ENCODE data around the gene AMPD2. TPM values are rescaled to one million over a fixed set of nuclear protein-coding genes. Genes with fewer than 3 reads are reported as not detected.

The AMPD2 gene
- total and polyA plus RNA-seq, 4 donors, result 19.2 to 87.4 (median 22.7) TPM

DNA sequence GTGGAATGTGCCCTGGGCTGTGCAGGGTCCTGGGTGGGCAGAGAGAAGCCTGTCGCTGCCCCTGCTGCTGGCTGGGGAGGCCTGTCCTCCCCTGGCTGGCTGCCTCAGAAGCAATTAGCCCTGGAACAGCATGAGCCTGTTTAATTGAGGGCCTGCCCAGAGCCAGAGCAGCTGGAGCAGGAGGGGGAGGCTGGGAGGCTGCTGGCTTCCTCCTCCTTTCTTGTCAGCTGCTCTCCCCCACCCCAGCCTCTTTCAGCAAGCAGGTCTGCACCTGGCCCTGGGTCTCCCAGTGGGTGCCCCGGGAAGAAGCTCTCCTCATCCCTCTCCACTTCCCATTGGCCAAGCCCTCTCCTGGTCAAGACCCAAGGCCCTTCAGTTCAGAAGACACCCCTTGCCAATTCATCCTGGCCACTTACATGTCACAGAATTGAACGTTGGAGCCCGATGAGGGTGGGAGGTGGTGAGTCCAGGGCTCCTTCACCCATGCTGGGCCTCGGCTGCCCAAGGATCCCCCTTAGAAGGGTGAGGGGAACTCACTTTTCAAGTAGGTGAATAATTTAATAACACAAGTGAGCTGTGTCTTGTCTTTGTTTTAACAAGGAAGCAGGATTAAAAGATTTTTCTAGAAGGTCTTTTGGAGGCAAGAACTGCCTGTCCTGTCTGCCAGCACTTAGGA is 13.2 kb downstream of the AMPD2 start (continued):
- TF ChIP-seq YY1 (IDR thresholded peaks at IDR 0.05), result no peak
- TF ChIP-seq EGR1 (IDR thresholded peaks at IDR 0.05; ENCODE audit: low read depth in 2 of 2), result no peak
- no peak for TF ChIP-seq RAD21 (IDR thresholded peaks at IDR 0.05)
- TF ChIP-seq, protein P1, sequence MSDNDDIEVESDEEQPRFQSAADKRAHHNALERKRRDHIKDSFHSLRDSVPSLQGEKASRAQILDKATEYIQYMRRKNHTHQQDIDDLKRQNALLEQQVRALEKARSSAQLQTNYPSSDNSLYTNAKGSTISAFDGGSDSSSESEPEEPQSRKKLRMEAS (IDR thresholded peaks at IDR 0.05), result no peak

DNA sequence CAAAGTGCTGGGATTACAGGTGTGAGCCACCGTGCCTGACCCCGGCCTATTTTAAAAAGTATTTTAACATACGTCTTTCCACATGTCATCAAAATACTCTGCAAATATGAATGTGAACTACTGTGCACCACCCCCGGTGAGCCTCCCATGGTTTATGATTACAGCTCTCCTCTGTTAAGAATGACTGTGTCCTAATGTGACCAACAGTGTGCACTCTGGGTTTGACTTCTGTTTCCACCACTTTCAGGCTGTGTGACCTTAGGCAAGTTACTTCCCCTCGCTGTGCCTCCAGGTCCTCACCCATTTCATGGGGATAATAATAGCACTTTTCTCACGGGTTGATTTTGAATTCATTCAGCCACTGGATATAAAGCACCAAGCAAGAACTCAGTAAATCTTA is 14.7 kb downstream of the AMPD2 start:
- no peak for DNase-seq (ENCODE audit: low spot score)
- TF ChIP-seq NR2F2 (IDR thresholded peaks at IDR 0.05), result no peak
- no peak for TF ChIP-seq EGR1 (IDR thresholded peaks at IDR 0.05; ENCODE audit: low read depth in 2 of 2)
- TF ChIP-seq SP1 (IDR thresholded peaks at IDR 0.05), result no peak
- TF ChIP-seq RAD21 (IDR thresholded peaks at IDR 0.05), result no peak
- TF ChIP-seq HNF4G (IDR thresholded peaks at IDR 0.05), result no peak
- TF ChIP-seq GABPA (IDR thresholded peaks at IDR 0.05 in 1 of 2, conservative IDR thresholded peaks at IDR 0.05 in 1 of 2), result no peak
- TF ChIP-seq, protein P2, sequence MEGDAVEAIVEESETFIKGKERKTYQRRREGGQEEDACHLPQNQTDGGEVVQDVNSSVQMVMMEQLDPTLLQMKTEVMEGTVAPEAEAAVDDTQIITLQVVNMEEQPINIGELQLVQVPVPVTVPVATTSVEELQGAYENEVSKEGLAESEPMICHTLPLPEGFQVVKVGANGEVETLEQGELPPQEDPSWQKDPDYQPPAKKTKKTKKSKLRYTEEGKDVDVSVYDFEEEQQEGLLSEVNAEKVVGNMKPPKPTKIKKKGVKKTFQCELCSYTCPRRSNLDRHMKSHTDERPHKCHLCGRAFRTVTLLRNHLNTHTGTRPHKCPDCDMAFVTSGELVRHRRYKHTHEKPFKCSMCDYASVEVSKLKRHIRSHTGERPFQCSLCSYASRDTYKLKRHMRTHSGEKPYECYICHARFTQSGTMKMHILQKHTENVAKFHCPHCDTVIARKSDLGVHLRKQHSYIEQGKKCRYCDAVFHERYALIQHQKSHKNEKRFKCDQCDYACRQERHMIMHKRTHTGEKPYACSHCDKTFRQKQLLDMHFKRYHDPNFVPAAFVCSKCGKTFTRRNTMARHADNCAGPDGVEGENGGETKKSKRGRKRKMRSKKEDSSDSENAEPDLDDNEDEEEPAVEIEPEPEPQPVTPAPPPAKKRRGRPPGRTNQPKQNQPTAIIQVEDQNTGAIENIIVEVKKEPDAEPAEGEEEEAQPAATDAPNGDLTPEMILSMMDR (IDR thresholded peaks at IDR 0.05; ENCODE audit: low read depth, low read length, missing input control), result no peak
- TF ChIP-seq JUND (IDR thresholded peaks at IDR 0.05), result no peak
- TF ChIP-seq, protein P1 (IDR thresholded peaks at IDR 0.05), result no peak
- no peak for TF ChIP-seq RXRA (IDR thresholded peaks at IDR 0.05)
- Histone ChIP-seq H3K36me3 (ENCODE audit: control insufficient read depth in 4 of 4, insufficient read depth in 3 of 4, low read depth in 1 of 4, low read length in 3 of 4) (peaks cover 5 to 26% (median 8%) of the 10 kb centered on the region in 4 donors), H3K27ac (ENCODE audit: low read depth in 1 of 2, low read length in 2 of 2) (no peak overlapping the region), H3K4me1 (ENCODE audit: control insufficient read depth in 4 of 4, insufficient read depth in 4 of 4, low read length in 3 of 4) (peaks cover 0 to 9% (median 4%) of the 10 kb centered on the region in 4 donors), H3K9ac (ENCODE audit: low read depth in 1 of 2, low read length in 2 of 2) (no peak overlapping the region), H3K9me3 (ENCODE audit: control insufficient read depth in 4 of 4, low read length in 3 of 4) (no peaks in the 10 kb centered on the region), H3K27me3 (ENCODE audit: control insufficient read depth in 4 of 4, insufficient read depth in 4 of 4, low read length in 3 of 4) (no peaks in the 10 kb centered on the region), H3K4me3 (ENCODE audit: low read depth in 1 of 3, low read length in 3 of 3) (no peak overlapping the region)
- 82% methylated on average over 6 of the region's 6 CpGs for WGBS

DNA sequence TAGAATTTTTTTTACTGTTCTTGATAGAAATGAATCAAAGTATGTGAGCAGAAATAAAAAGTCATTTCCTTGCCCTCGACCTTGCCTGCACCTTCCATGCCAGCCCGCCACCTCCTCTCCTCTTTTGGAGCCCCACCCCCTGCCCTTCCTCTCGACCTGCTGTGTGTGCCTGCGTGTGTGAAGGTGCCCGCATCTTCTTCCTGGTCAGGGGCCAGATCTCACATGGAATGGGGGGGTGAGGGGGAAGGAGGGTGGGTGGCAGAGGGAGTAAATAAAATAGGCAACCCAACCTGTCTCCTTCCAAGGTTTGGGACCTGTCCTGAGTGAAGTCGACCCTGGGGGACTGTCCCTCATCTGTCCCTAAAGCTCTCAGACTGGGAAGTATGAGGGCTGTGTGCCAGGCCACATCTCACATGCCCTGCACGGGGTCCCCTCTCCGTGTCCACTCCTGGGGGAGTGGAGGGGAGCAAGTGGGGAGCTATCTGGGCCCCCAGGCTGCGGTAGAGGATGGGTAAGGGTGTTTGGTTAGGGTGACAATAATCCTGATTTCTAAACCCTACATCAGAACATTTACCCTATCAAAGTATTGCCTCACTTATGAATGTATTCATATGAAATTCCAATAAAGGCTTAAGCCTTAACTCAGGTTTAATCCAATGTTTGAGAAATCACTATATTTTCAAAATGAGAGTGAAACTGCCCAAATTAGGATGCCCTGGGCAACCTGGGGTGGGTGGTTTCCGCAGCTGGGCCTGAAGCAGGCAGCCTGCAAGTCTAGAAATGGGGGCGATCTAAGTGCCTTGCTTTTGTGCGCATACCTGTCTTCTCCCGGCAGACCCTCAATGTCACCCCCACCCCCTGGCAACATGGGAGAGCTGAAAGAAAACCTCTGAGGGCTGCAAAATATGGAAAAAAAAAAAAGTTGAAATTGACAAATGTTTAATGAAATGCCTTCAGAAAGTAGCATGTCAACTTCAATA is 15.4 kb downstream of the AMPD2 start:
- Histone ChIP-seq H3K4me1 (ENCODE audit: control insufficient read depth in 4 of 4, insufficient read depth in 4 of 4, low read length in 3 of 4) (peaks cover 0 to 9% (median 4%) of the 10 kb centered on the region in 4 donors), H3K4me3 (ENCODE audit: low read depth in 1 of 3, low read length in 3 of 3) (no peak overlapping the region), H3K9me3 (ENCODE audit: control insufficient read depth in 4 of 4, low read length in 3 of 4) (no peaks in the 10 kb centered on the region), H3K9ac (ENCODE audit: low read depth in 1 of 2, low read length in 2 of 2) (no peak overlapping the region), H3K27me3 (ENCODE audit: control insufficient read depth in 4 of 4, insufficient read depth in 4 of 4, low read length in 3 of 4) (no peaks in the 10 kb centered on the region), H3K27ac (ENCODE audit: low read depth in 1 of 2, low read length in 2 of 2) (no peak overlapping the region), H3K36me3 (ENCODE audit: control insufficient read depth in 4 of 4, insufficient read depth in 3 of 4, low read depth in 1 of 4, low read length in 3 of 4) (peaks cover 3 to 18% (median 6%) of the 10 kb centered on the region in 4 donors)
- TF ChIP-seq GABPA (IDR thresholded peaks at IDR 0.05 in 1 of 2, conservative IDR thresholded peaks at IDR 0.05 in 1 of 2) (no peak), HNF4A (conservative IDR thresholded peaks at IDR 0.05) (no peak), TAF1 (conservative IDR thresholded peaks at IDR 0.05) (no peak)
- WGBS, result 73% methylated on average over 13 of the region's 13 CpGs
- DNase-seq (ENCODE audit: low spot score), result peak; percentile 28

All from liver (tissue), 9 donors.